ENCODE results near the gene OLA1. TPM values are rescaled to one million over a fixed set of nuclear protein-coding genes. Genes with fewer than 3 reads are reported as not detected.

OLA1 gene
- total RNA-seq, 5 donors from 2014 or later (not counting 1 experiment from before 2014, with no cell fraction given) = 32.1 to 46.1 (median 38.1) TPM

DNA sequence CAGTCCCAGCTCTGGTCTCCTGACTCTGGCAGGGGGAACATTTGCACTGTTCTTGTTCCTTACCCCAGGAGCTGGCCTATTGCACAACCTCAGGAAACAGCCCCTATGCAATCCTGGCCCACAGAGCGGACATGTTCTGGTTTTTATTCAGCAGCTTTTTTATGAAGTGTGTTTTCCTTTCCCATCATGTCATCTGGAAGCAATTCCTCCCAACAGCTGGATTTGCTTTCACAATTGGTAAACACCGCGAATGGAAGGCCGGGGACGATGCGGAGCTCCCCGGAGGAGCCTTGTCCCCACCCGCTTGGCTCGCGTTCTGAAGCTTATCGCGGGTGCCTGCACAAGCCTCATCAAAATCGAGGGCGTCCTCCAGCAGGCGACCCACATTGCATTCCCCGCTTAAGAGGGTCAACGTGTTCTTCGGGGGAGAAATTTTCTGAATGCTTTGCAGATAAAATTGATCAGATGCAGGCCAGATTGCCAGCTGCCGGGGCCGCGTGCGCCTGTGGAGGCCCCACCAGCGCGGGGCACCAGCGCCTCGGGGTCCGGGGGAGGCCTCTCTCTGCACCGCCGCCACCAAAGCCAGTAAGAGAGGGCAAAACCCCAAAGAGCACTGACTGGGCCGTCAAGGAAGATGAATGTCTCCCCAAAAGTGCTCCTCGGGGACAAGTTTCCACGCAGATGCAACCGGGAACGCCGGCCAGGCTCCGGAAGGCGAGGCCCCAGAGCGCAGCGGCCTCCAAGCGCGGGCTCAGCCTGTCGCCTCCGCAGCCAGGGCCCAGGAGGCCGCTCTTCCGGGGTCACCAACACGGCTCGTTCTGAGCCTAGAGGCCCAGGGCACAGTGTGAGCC lies 222.8 kb downstream of the OLA1 start:
- CTCF ChIA-PET = no interaction called here
- peaks cover 0 to 2% of the 10 kb centered on the region in 2 experiments for H3K27me3 ChIP-seq (replicated peaks in 1 of 2; ENCODE audit: control insufficient read depth in 2 of 2, extremely low read depth in 1 of 2, insufficient read depth in 2 of 2, low read length in 1 of 2)

DNA sequence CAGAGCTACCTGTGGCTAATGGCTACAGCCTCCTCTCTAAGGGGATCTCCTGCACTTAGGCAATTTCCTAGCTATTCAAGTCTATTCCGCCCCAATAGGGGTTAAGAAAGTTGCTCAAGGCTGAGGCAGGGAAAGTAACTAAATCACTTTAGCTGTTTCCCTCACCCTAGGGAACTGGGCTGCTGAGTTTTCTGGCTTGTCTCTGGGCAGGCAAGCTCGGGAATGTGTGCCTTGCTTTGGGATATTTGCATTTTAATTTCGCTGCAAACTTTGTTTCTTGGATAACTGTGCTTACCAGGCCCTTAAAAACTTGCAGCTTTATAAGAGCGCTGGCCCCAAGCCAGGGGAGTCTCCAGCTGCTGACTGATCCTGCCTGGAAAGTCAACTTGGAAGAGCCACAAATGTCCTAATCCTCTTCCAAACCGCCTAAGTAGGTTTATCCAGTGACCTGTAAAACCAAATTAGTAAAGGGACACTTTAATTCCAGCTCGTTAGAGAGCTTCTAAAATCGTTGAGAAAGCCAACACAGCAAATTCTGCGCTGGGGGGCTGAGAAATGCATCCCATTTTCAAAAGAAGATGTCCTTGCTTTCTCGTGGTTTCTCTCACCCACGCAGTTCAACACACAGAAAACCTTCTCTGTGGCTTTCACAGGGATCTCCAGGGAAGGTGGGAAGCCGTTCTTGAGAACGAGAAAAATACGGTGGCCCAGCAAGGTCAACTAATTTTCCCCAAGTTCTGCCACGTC lies 223.6 kb downstream of the OLA1 start:
- Histone ChIP-seq H3K27me3 (replicated peaks in 1 of 2; ENCODE audit: control insufficient read depth in 2 of 2, extremely low read depth in 1 of 2, insufficient read depth in 2 of 2, low read length in 1 of 2) (peaks cover 0 to 2% of the 10 kb centered on the region in 2 experiments), H3K36me3 (ENCODE audit: control insufficient read depth in 2 of 2, extremely low read depth in 1 of 2, insufficient read depth in 1 of 2, low read length in 1 of 2) (no peaks in the 10 kb centered on the region), H3K9me3 (no peaks in the 10 kb centered on the region), H3K4me1 (ENCODE audit: control insufficient read depth in 1 of 2, extremely low read depth in 1 of 2, insufficient read depth in 2 of 2, low read length in 2 of 2) (no peaks in the 10 kb centered on the region), H3K4me3 (ENCODE audit: control insufficient read depth in 1 of 2, extremely low read depth in 1 of 2, low read length in 1 of 2) (no peak overlapping the region), H3K27ac (ENCODE audit: low read length) (no peak overlapping the region)
- H3K9me3 Mint-ChIP-seq = no peaks in the 10 kb centered on the region
- ATAC-seq (replicated peaks in 1 of 4) (no peak), DNase-seq (no peak)
- POLR2A ChIA-PET = no interaction called here
- no peaks in the 10 kb centered on the region for H3K36me3 Mint-ChIP-seq
- peaks cover 0 to 4% (median 0%) of the 10 kb centered on the region in 3 donors for H3K4me1 Mint-ChIP-seq
- H3K4me3 Mint-ChIP-seq = no peak overlapping the region
- WGBS (ENCODE audit: insufficient coverage) = 74% methylated on average over 8 of the region's 14 CpGs
- no peaks in the 10 kb centered on the region for H3K27me3 Mint-ChIP-seq
- no peak overlapping the region for H3K27ac Mint-ChIP-seq
- CTCF ChIA-PET = no interaction called here

More for the DNA sequence above, 222.8 kb downstream of the OLA1 start:
- no peak overlapping the region for H3K27ac Mint-ChIP-seq
- Histone ChIP-seq H3K4me1 (ENCODE audit: control insufficient read depth in 1 of 2, extremely low read depth in 1 of 2, insufficient read depth in 2 of 2, low read length in 2 of 2) (no peaks in the 10 kb centered on the region), H3K27ac (ENCODE audit: low read length) (no peak overlapping the region), H3K4me3 (ENCODE audit: control insufficient read depth in 1 of 2, extremely low read depth in 1 of 2, low read length in 1 of 2) (no peak overlapping the region), H3K9me3 (no peaks in the 10 kb centered on the region), H3K36me3 (ENCODE audit: control insufficient read depth in 2 of 2, extremely low read depth in 1 of 2, insufficient read depth in 1 of 2, low read length in 1 of 2) (no peaks in the 10 kb centered on the region)
- H3K4me1 Mint-ChIP-seq = peaks cover 0 to 4% (median 0%) of the 10 kb centered on the region in 3 donors
- H3K27me3 Mint-ChIP-seq = no peaks in the 10 kb centered on the region
- no peak overlapping the region for H3K4me3 Mint-ChIP-seq
- ATAC-seq (replicated peaks in 1 of 4) = no peak
- H3K9me3 Mint-ChIP-seq = no peaks in the 10 kb centered on the region
- POLR2A ChIA-PET = no interaction called here
- H3K36me3 Mint-ChIP-seq = no peaks in the 10 kb centered on the region
- WGBS (ENCODE audit: insufficient coverage) = 96% methylated on average over 44 of the region's 47 CpGs
- no peak for DNase-seq

DNA sequence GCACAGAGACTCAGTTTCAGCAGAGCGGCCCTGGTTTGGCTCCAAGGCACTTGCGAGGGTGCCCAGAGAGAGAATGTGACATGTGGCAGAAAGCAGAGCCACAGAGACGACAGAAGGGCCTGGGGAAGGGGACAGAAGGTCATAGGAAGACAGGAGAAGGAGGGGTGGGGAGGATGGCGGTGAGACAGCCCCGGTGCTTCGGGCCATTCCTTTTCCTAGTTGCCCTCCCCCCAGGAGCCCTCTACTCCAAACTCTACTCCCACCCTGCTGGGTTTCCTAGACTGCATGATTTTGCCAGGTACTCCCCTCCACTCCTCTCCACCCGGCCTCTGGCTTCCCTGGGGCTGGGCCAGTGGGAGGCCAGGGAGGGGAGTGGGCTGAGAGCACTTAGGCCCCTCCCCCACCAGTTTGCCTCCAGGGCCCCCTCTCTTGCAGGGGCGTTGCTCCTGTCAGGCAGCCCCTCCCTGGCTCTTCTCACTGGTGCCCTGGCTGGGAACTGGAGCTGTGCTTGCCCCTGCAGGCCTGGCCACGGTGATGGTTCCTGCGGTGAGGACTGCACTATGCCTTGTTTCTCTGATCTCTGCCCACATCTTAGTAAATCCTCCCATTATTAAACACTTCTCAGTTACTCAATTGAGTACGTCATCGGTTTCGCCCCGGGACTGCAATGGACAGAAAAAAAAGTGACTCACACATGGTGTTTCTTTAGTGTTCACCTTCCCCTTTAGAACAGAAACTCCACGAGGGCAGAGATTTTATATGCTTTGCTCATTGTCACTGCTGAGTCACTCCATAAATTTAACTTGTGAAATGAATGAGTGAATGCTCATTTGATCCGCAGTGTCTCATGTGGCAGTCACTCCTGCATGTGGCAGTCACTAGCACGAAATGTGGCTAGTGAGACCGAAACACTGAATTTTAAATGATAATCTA lies 224.5 kb downstream of the OLA1 start:
- no peak for ATAC-seq (replicated peaks in 1 of 4)
- H3K4me1 ChIP-seq (ENCODE audit: control insufficient read depth in 1 of 2, extremely low read depth in 1 of 2, insufficient read depth in 2 of 2, low read length in 2 of 2) = no peaks in the 10 kb centered on the region
- WGBS (ENCODE audit: insufficient coverage) = 51% methylated on average over 7 of the region's 18 CpGs
- H3K36me3 Mint-ChIP-seq = no peaks in the 10 kb centered on the region
- POLR2A ChIA-PET = no interaction called here
- no peak overlapping the region for H3K27ac ChIP-seq (ENCODE audit: low read length)
- H3K9me3 Mint-ChIP-seq = no peaks in the 10 kb centered on the region
- H3K27ac Mint-ChIP-seq = no peak overlapping the region
- H3K36me3 ChIP-seq (ENCODE audit: control insufficient read depth in 2 of 2, extremely low read depth in 1 of 2, insufficient read depth in 1 of 2, low read length in 1 of 2) = no peaks in the 10 kb centered on the region
- H3K27me3 Mint-ChIP-seq = no peaks in the 10 kb centered on the region
- H3K4me3 Mint-ChIP-seq = no peak overlapping the region
- CTCF ChIA-PET = no interaction called here
- peak in 2 of 35 experiments; percentile 11 to 15 for DNase-seq
- H3K4me3 ChIP-seq (ENCODE audit: control insufficient read depth in 1 of 2, extremely low read depth in 1 of 2, low read length in 1 of 2) = no peak overlapping the region
- H3K9me3 ChIP-seq = no peaks in the 10 kb centered on the region
- peaks cover 0 to 4% (median 0%) of the 10 kb centered on the region in 3 donors for H3K4me1 Mint-ChIP-seq
- H3K27me3 ChIP-seq (replicated peaks in 1 of 2; ENCODE audit: control insufficient read depth in 2 of 2, extremely low read depth in 1 of 2, insufficient read depth in 2 of 2, low read length in 1 of 2) = peaks cover 0 to 2% of the 10 kb centered on the region in 2 experiments

Other genes starting within 250 kb of the OLA1 start
- not detected for gene SP9, start 86.4 kb upstream of the OLA1 start, total RNA-seq
- 10 to 100 TPM; 11.3 to 17.9 (median 14.8) TPM for gene SCRN3, start 147.2 kb upstream of the OLA1 start, total RNA-seq
- 10 to 100 TPM; 12.4 to 25.2 (median 17.8) TPM for gene GPR155, start 238.5 kb upstream of the OLA1 start, total RNA-seq